Astrocyte (in vitro differentiated cells and primary cell): ENCODE measurements around the gene BATF2. TPM values are rescaled to one million over a fixed set of nuclear protein-coding genes. Genes with fewer than 3 reads are reported as not detected.

Source experiments
- DNase-seq: peaks from one replicate; pipeline ENCODE4 v3.0.0-alpha.2; 2010; ENCODE audit warnings: low read depth
- FAIRE-seq: peaks from 2 replicates; lab custom pipeline; 2011; peaks lifted over from hg19 to GRCh38; lab: Jason Lieb, UNC
- H2AFZ ChIP-seq: 2 replicates; pipeline ENCODE4 v1.6.0; 2012; ENCODE audit warnings: low read depth, low read length, inconsistent platforms
- H3K27ac ChIP-seq: 2 replicates; pipeline ENCODE4 v1.5.1; 2011; ENCODE audit warnings: low read depth, low read length, inconsistent platforms
- H3K27me3 ChIP-seq: 2 replicates; pipeline ENCODE4 v1.6.0; 2011; ENCODE audit warnings: low read length, inconsistent platforms; ENCODE audit not compliant: insufficient read depth
- H3K36me3 ChIP-seq: 2 replicates; pipeline ENCODE4 v1.5.1; 2011; ENCODE audit warnings: low read length, inconsistent platforms; ENCODE audit not compliant: insufficient read depth
- H3K4me1 ChIP-seq: 2 replicates; pipeline ENCODE4 v1.5.1; 2011; ENCODE audit warnings: low read length, inconsistent platforms; ENCODE audit not compliant: insufficient read depth
- H3K4me2 ChIP-seq: 2 replicates; pipeline ENCODE4 v1.6.0; 2012; ENCODE audit warnings: low read length, inconsistent platforms
- H3K4me3 ChIP-seq: 2 replicates; pipeline ENCODE4 v1.5.1; 2011; ENCODE audit warnings: low read depth, mild to moderate bottlenecking, low read length, inconsistent platforms; ENCODE audit not compliant: insufficient read depth
- H3K79me2 ChIP-seq: 2 replicates; pipeline ENCODE4 v1.6.0; 2012; ENCODE audit warnings: mild to moderate bottlenecking, low read length, inconsistent platforms; ENCODE audit not compliant: insufficient read depth
- H3K9ac ChIP-seq: 2 replicates; pipeline ENCODE4 v1.6.0; 2012; ENCODE audit warnings: mild to moderate bottlenecking, low read length, inconsistent platforms
- H3K9me3 ChIP-seq: 2 replicates; pipeline ENCODE4 v1.5.1; 2012; ENCODE audit warnings: low read depth, mild to moderate bottlenecking, low read length, inconsistent platforms; ENCODE audit not compliant: insufficient read depth
- H4K20me1 ChIP-seq: 2 replicates; pipeline ENCODE4 v1.6.0; 2012; ENCODE audit warnings: low read length, inconsistent platforms; ENCODE audit not compliant: insufficient read depth
- H3K27ac Mint-ChIP-seq: one replicate; pipeline ENCODE4 v1.8.0; 2021; ENCODE audit warnings: mild to moderate bottlenecking, mixed read lengths; ENCODE audit not compliant: unreplicated experiment
- H3K27me3 Mint-ChIP-seq: one replicate; pipeline ENCODE4 v1.8.0; 2021; ENCODE audit warnings: low read depth, mixed read lengths; ENCODE audit not compliant: unreplicated experiment
- H3K36me3 Mint-ChIP-seq: one replicate; pipeline ENCODE4 v1.8.0; 2021; ENCODE audit warnings: low read depth, mixed read lengths; ENCODE audit not compliant: unreplicated experiment
- H3K4me1 Mint-ChIP-seq: one replicate; pipeline ENCODE4 v1.8.0; 2021; ENCODE audit warnings: low read depth, mixed read lengths; ENCODE audit not compliant: unreplicated experiment
- H3K4me3 Mint-ChIP-seq: one replicate; pipeline ENCODE4 v1.8.0; 2021; ENCODE audit warnings: mild to moderate bottlenecking, moderate library complexity, mixed read lengths; ENCODE audit not compliant: unreplicated experiment
- H3K9me3 Mint-ChIP-seq: one replicate; pipeline ENCODE4 v1.8.0; 2021; ENCODE audit warnings: mild to moderate bottlenecking, mixed read lengths; ENCODE audit not compliant: unreplicated experiment
- CTCF ChIP-seq: IDR thresholded peaks from 2 replicates; pipeline ENCODE4 v1.5.1; 2011; ENCODE audit warnings: low read depth, mild to moderate bottlenecking, inconsistent platforms, low read length, moderate library complexity; ENCODE audit not compliant: insufficient read depth
- EZH2 ChIP-seq: IDR thresholded peaks from 2 replicates; pipeline ENCODE4 v1.6.1; 2012; ENCODE audit warnings: mild to moderate bottlenecking, low read length, inconsistent platforms; ENCODE audit not compliant: insufficient read depth
- total RNA-seq: library from RNA; stranded (reverse); gene quantifications from 2 replicates; pipeline ENCODE4 v1.2.1, GENCODE V29; 2021

The BATF2 gene
- total RNA-seq, 1 donor from 2014 or later: 4.5 TPM

GRCh38 chr11:64974124-64974523 is 22.6 kb downstream of the BATF2 start:
- Mint-ChIP-seq H3K4me1 (no peaks in the 10 kb centered on the region), H3K27ac (no peak overlapping the region), H3K27me3 (peaks cover 3% of the 10 kb centered on the region), H3K4me3 (no peak overlapping the region), H3K36me3 (no peaks in the 10 kb centered on the region), H3K9me3 (no peaks in the 10 kb centered on the region)
- H3K79me2 ChIP-seq: no peaks in the 10 kb centered on the region
- no peaks in the 10 kb centered on the region for H4K20me1 ChIP-seq
- no peak overlapping the region for H3K9ac ChIP-seq
- H3K27me3 ChIP-seq: no peaks in the 10 kb centered on the region
- H3K4me2 ChIP-seq: no peak overlapping the region
- no peak overlapping the region for H2AFZ ChIP-seq
- TF ChIP-seq EZH2: no peak
- no peak for TF ChIP-seq CTCF
- H3K9me3 ChIP-seq: no peaks in the 10 kb centered on the region
- H3K27ac ChIP-seq: no peak overlapping the region
- no peak overlapping the region for H3K4me3 ChIP-seq
- DNase-seq (no peak), FAIRE-seq (no peak)
- H3K36me3 ChIP-seq: no peaks in the 10 kb centered on the region
- H3K4me1 ChIP-seq: peaks cover 7% of the 10 kb centered on the region

- no peak for TF ChIP-seq EZH2
- TF ChIP-seq CTCF: no peak
- no peaks in the 10 kb centered on the region for H3K27me3 Mint-ChIP-seq
- H3K9me3 Mint-ChIP-seq: no peaks in the 10 kb centered on the region
- Histone ChIP-seq H3K9ac (no peak within 1 kb of the TSS), H2AFZ (peak within 1 kb of the TSS; percentile 90), H3K79me2 (no peaks in the 10 kb centered on the region), H3K27ac (no peak within 1 kb of the TSS), H3K4me1 (peaks cover 7% of the 10 kb centered on the region), H3K27me3 (no peaks in the 10 kb centered on the region), H3K36me3 (no peaks in the 10 kb centered on the region), H3K4me3 (peak within 1 kb of the TSS; percentile 35), H3K4me2 (peak within 1 kb of the TSS; percentile 77), H4K20me1 (no peaks in the 10 kb centered on the region), H3K9me3 (no peaks in the 10 kb centered on the region)
- FAIRE-seq (no peak), DNase-seq (peak; percentile 27)
- no peak within 1 kb of the TSS for H3K27ac Mint-ChIP-seq
- H3K4me3 Mint-ChIP-seq: no peak within 1 kb of the TSS
- no peaks in the 10 kb centered on the region for H3K4me1 Mint-ChIP-seq
- no peaks in the 10 kb centered on the region for H3K36me3 Mint-ChIP-seq
These were observed 25.1 kb downstream of the BATF2 start, which contains the start of gene MAJIN for GRCh38 chr11:64971421-64972233. TSS of gene MAJIN (minus strand) at chr11:64972108. CDS start at chr11:64959405, 12,703 bp downstream.

DNA sequence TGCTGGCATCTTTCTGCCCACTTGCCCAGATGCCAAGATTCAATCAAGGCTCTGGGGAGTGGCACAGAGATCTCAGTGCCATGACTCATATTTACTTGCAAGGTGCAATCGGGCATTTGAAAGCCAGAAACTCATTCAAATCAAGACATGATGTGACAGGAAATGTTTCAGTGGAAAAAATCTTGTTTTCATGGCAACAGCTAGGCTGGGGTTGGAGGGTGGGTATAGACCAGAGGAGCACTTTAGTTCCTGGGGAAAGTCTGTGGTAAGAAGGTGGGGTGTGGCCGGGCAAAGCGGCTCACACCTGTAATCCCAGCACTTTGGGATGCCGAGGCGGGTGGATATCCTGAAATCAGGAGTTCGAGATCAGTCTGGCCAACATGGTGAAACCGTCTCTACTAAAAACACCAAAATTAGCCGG is 26.0 kb downstream of the BATF2 start:
- no peaks in the 10 kb centered on the region for H3K79me2 ChIP-seq
- Mint-ChIP-seq H3K36me3 (no peaks in the 10 kb centered on the region), H3K9me3 (no peaks in the 10 kb centered on the region), H3K27me3 (no peaks in the 10 kb centered on the region), H3K4me1 (no peaks in the 10 kb centered on the region), H3K4me3 (no peak overlapping the region), H3K27ac (no peak overlapping the region)
- TF ChIP-seq CTCF (no peak), EZH2 (no peak)
- no peaks in the 10 kb centered on the region for H3K9me3 ChIP-seq
- no peak overlapping the region for H3K4me2 ChIP-seq
- no peaks in the 10 kb centered on the region for H4K20me1 ChIP-seq
- no peak overlapping the region for H3K9ac ChIP-seq
- H3K4me3 ChIP-seq: no peak overlapping the region
- no peaks in the 10 kb centered on the region for H3K36me3 ChIP-seq
- no peak overlapping the region for H3K27ac ChIP-seq
- no peak for FAIRE-seq
- H3K4me1 ChIP-seq: peaks cover 7% of the 10 kb centered on the region
- H2AFZ ChIP-seq: no peak overlapping the region
- H3K27me3 ChIP-seq: no peaks in the 10 kb centered on the region
- DNase-seq: no peak
